ENCODE measurements around the gene ZNF497.
A peak's percentile ranks its signal among the peaks of the same experiment; 100 is the strongest.
"Not testable (repeated sequence)": the region's sequence is repeated elsewhere in the genome, so short reads cannot be mapped to it uniquely, and the experiment has no call there.

Gene ZNF497

GRCh38 chr19:58393725-58394033 lies 31.1 kb upstream of the ZNF497 start:
- ATAC-seq, result no peak

- no peak for ATAC-seq
Measured at GRCh38 chr19:58392945-58393724, 30.6 kb upstream of the ZNF497 start.

- ATAC-seq, result no peak
Measured at GRCh38 chr19:58388175-58388526, 25.6 kb upstream of the ZNF497 start.

GRCh38 chr19:58387338-58388174 lies 25.0 kb upstream of the ZNF497 start:
- ATAC-seq, result no peak

GRCh38 chr19:58386576-58387337 lies 24.2 kb upstream of the ZNF497 start, which contains the start of gene RPS5:
Gene RPS5 (plus strand): TSS chr19:58387269. CDS start chr19:58388138, 869 bp downstream.
- peak; percentile 91 to 92 for ATAC-seq

- ATAC-seq, result peak in 1 of 2 donors; percentile 2
Measured at GRCh38 chr19:58385891-58386575, 23.5 kb upstream of the ZNF497 start.

- ATAC-seq, result no peak
Measured at GRCh38 chr19:58385313-58385890, 22.9 kb upstream of the ZNF497 start.

- ATAC-seq, result no peak
Measured at GRCh38 chr19:58382997-58383603, 20.5 kb upstream of the ZNF497 start.

GRCh38 chr19:58381460-58382212 lies 19.1 kb upstream of the ZNF497 start:
- no peak for ATAC-seq

- ATAC-seq, result peak; percentile 86 to 88
Measured at GRCh38 chr19:58380662-58381459, 18.3 kb upstream of the ZNF497 start, which contains the start of gene ZNF837. Gene ZNF837 (minus strand): TSS chr19:58381030. CDS start chr19:58369332, 11,698 bp downstream.

- no peak for ATAC-seq
Measured at GRCh38 chr19:58380037-58380661, 17.6 kb upstream of the ZNF497 start.

- no peak for ATAC-seq
Measured at GRCh38 chr19:58379246-58379645, 16.7 kb upstream of the ZNF497 start.

- not testable (repeated sequence) for ATAC-seq
Measured at GRCh38 chr19:58376724-58377123, 14.2 kb upstream of the ZNF497 start.

- ATAC-seq, result no peak
Measured at GRCh38 chr19:58374200-58374599, 11.6 kb upstream of the ZNF497 start.

- no peak for ATAC-seq
Measured at GRCh38 chr19:58372311-58373133, 10.0 kb upstream of the ZNF497 start.

- no peak for ATAC-seq
Measured at GRCh38 chr19:58368561-58369360, 6.2 kb upstream of the ZNF497 start.

- ATAC-seq, result no peak
Measured at GRCh38 chr19:58367698-58368454, 5.3 kb upstream of the ZNF497 start.
